PFSK-1 (cell line): ENCODE data around the gene TIGD1.

Experiments
- FOXP2 ChIP-seq: optimal IDR thresholded peaks from 2 replicates; pipeline ENCODE3; 2011; ENCODE audit warnings: borderline replicate concordance, control low read depth, inconsistent platforms; ENCODE audit not compliant: insufficient read depth; ENCODE audit errors: extremely low read length, extremely low read depth
- POLR2AphosphoS5 ChIP-seq: IDR thresholded peaks from 2 replicates; pipeline ENCODE4 v1.6.1; 2012; ENCODE audit warnings: low read depth, mild to moderate bottlenecking, control low read depth, low read length, moderate library complexity
- SIN3A ChIP-seq: IDR thresholded peaks from 2 replicates; pipeline ENCODE4 v1.6.1; 2012; ENCODE audit warnings: mild to moderate bottlenecking, low read length, moderate library complexity, borderline replicate concordance; ENCODE audit not compliant: insufficient read depth
- TAF1 ChIP-seq: IDR thresholded peaks from 2 replicates; pipeline ENCODE4 v1.6.1; 2012; ENCODE audit warnings: low read length, control low read depth, borderline replicate concordance; ENCODE audit not compliant: insufficient read depth
- TF ChIP-seq, protein P1 (sequence below), 2 experiments: IDR thresholded peaks; 2 replicates each; pipeline versions ENCODE4 v1.6.1 to v1.8.0; 2011 to 2012; ENCODE audit warnings: low read depth in 2 of 2, low read length in 2 of 2, control low read depth in 1 of 2, inconsistent platforms in 1 of 2, mild to moderate bottlenecking in 1 of 2, moderate library complexity in 1 of 2; ENCODE audit not compliant: insufficient read depth in 1 of 2

Gene TIGD1

DNA sequence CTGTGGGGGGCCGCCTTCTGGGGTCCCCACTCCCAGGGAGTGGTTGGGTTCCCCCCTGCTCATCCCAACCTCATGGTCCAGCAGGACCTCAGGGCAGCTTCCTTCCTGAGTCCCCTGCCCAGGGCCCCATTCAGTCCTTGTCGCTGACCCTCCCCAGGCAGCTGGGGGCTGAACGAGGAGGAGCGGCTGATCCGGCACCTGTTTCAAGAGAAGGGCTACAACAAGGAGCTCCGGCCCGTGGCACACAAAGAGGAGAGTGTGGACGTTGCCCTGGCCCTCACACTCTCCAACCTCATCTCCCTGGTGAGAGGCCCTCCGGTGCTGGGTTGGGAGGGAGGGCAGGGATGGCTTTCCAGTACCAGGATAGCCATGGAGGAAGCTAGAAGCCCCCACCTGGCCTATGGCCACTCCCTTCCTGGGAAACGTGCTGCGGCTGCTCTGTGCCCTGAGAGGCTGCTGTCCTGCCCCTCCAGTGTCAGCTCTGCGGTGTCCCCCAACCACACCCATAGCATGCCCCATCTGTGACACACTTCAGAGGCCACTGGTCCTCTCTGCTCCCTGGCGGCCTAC, 23.9 kb downstream of the TIGD1 start:
- TF ChIP-seq POLR2AphosphoS5: no peak
- no peak for TF ChIP-seq FOXP2
- TF ChIP-seq SIN3A: no peak
- no peak for TF ChIP-seq TAF1
- TF ChIP-seq, protein P1, sequence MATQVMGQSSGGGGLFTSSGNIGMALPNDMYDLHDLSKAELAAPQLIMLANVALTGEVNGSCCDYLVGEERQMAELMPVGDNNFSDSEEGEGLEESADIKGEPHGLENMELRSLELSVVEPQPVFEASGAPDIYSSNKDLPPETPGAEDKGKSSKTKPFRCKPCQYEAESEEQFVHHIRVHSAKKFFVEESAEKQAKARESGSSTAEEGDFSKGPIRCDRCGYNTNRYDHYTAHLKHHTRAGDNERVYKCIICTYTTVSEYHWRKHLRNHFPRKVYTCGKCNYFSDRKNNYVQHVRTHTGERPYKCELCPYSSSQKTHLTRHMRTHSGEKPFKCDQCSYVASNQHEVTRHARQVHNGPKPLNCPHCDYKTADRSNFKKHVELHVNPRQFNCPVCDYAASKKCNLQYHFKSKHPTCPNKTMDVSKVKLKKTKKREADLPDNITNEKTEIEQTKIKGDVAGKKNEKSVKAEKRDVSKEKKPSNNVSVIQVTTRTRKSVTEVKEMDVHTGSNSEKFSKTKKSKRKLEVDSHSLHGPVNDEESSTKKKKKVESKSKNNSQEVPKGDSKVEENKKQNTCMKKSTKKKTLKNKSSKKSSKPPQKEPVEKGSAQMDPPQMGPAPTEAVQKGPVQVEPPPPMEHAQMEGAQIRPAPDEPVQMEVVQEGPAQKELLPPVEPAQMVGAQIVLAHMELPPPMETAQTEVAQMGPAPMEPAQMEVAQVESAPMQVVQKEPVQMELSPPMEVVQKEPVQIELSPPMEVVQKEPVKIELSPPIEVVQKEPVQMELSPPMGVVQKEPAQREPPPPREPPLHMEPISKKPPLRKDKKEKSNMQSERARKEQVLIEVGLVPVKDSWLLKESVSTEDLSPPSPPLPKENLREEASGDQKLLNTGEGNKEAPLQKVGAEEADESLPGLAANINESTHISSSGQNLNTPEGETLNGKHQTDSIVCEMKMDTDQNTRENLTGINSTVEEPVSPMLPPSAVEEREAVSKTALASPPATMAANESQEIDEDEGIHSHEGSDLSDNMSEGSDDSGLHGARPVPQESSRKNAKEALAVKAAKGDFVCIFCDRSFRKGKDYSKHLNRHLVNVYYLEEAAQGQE (IDR thresholded peaks at IDR 0.05; ENCODE audit: insufficient read depth in 1 of 2, low read depth in 2 of 2, low read length in 2 of 2): no peak

DNA sequence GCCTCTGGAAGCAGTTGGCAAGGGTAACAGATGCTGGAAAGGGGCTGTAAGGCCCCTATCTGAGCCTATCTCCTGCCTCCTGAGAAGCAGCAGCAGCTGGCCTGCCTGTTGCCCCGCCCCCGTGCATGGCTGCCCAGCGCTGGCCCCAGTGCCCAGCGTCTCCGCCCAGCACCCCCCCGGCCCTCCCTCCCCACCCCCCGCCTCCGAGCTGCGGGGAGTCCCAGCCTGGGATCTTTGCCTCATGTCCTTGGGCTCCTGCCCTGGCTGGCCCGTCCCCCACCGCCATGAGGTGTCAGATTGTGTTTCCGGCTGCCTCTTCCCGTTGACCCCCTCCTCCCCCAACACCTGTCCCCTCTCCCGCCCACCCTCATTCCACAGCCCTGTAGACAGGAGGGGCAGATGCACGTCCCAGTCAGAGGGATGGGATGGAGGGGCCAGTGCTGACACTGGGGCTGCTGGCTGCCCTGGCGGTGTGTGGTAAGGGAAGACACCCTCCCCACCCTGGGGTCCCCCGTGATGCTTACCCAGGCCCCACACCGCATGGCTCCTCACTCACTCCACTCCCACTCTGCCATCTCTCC, 24.5 kb downstream of the TIGD1 start, which contains the start of gene CHRND:
TSS of gene CHRND (plus strand) at position 370 of the 581 bp plus-strand sequence. CDS start at position 426, 56 bp downstream.
- no peak for TF ChIP-seq SIN3A
- TF ChIP-seq, protein P1 (IDR thresholded peaks at IDR 0.05; ENCODE audit: insufficient read depth in 1 of 2, low read depth in 2 of 2, low read length in 2 of 2): no peak
- TF ChIP-seq FOXP2: no peak
- TF ChIP-seq TAF1: no peak
- no peak for TF ChIP-seq POLR2AphosphoS5

DNA sequence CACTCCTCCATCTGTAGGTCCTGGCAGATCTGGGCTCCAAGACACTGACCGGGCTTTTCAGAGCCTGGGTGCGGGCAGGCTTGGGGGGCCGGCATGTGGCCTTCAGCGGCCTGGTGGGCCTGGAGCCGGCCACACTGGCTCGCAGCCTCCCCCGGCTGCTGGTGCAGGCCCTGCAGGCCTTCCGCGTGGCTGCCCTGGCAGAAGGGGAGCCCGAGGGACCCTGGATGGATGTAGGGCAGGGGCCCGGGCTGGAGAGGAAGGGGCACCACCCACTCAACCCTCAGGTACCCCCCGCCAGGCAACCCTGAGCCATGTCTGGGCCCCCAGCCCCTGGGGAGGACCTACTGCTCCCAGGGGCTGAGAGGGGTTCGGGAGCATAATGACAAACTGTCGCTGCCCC, 25.2 kb downstream of the TIGD1 start:
- TF ChIP-seq FOXP2: no peak
- no peak for TF ChIP-seq POLR2AphosphoS5
- no peak for TF ChIP-seq TAF1
- no peak for TF ChIP-seq SIN3A
- TF ChIP-seq, protein P1 (IDR thresholded peaks at IDR 0.05; ENCODE audit: insufficient read depth in 1 of 2, low read depth in 2 of 2, low read length in 2 of 2): no peak

DNA sequence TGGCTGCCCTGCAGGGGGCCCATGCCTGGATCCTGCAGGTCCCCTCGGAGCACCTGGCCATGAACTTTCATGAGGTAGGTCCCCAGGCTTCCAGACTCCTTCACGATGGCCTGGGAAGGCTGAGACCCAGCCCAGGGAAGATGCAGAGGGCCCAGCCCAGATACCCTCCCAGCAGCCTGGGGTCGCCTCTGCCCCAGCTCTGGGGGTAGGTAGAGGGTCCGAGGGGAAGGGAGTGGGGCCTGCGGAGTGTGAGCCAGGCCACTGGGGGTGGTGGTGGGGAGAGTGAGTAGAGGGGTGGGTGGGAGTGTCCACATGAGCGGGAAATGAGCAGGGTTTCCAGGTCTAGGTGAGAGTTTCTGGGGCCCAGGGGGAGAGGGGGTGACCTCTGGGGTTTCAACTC, 25.6 kb downstream of the TIGD1 start:
- TF ChIP-seq FOXP2 (no peak), POLR2AphosphoS5 (no peak), SIN3A (no peak), TAF1 (no peak)
- TF ChIP-seq, protein P1 (IDR thresholded peaks at IDR 0.05; ENCODE audit: insufficient read depth in 1 of 2, low read depth in 2 of 2, low read length in 2 of 2): no peak
